HL-60 (cell line): ENCODE data around the gene SULT6B1.

Experiments
- POLR2AphosphoS5 ChIP-seq: IDR thresholded peaks from 2 replicates; pipeline ENCODE4 v1.6.1; 2012; ENCODE audit warnings: low read depth
- TF ChIP-seq, protein P1 (sequence below): IDR thresholded peaks from one replicate; pipeline ENCODE4 v1.5.1; 2011; ENCODE audit warnings: low read length, control low read depth, inconsistent platforms; ENCODE audit not compliant: insufficient read depth
- TF ChIP-seq, protein P2 (sequence below): IDR thresholded peaks from 2 replicates; pipeline ENCODE4 v1.6.1; 2012; ENCODE audit warnings: low read depth; ENCODE audit not compliant: insufficient replicate concordance

- TF ChIP-seq POLR2AphosphoS5, result no peak
- TF ChIP-seq, protein P1, sequence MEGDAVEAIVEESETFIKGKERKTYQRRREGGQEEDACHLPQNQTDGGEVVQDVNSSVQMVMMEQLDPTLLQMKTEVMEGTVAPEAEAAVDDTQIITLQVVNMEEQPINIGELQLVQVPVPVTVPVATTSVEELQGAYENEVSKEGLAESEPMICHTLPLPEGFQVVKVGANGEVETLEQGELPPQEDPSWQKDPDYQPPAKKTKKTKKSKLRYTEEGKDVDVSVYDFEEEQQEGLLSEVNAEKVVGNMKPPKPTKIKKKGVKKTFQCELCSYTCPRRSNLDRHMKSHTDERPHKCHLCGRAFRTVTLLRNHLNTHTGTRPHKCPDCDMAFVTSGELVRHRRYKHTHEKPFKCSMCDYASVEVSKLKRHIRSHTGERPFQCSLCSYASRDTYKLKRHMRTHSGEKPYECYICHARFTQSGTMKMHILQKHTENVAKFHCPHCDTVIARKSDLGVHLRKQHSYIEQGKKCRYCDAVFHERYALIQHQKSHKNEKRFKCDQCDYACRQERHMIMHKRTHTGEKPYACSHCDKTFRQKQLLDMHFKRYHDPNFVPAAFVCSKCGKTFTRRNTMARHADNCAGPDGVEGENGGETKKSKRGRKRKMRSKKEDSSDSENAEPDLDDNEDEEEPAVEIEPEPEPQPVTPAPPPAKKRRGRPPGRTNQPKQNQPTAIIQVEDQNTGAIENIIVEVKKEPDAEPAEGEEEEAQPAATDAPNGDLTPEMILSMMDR, result peak; percentile 43
- TF ChIP-seq, protein P2, sequence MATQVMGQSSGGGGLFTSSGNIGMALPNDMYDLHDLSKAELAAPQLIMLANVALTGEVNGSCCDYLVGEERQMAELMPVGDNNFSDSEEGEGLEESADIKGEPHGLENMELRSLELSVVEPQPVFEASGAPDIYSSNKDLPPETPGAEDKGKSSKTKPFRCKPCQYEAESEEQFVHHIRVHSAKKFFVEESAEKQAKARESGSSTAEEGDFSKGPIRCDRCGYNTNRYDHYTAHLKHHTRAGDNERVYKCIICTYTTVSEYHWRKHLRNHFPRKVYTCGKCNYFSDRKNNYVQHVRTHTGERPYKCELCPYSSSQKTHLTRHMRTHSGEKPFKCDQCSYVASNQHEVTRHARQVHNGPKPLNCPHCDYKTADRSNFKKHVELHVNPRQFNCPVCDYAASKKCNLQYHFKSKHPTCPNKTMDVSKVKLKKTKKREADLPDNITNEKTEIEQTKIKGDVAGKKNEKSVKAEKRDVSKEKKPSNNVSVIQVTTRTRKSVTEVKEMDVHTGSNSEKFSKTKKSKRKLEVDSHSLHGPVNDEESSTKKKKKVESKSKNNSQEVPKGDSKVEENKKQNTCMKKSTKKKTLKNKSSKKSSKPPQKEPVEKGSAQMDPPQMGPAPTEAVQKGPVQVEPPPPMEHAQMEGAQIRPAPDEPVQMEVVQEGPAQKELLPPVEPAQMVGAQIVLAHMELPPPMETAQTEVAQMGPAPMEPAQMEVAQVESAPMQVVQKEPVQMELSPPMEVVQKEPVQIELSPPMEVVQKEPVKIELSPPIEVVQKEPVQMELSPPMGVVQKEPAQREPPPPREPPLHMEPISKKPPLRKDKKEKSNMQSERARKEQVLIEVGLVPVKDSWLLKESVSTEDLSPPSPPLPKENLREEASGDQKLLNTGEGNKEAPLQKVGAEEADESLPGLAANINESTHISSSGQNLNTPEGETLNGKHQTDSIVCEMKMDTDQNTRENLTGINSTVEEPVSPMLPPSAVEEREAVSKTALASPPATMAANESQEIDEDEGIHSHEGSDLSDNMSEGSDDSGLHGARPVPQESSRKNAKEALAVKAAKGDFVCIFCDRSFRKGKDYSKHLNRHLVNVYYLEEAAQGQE, result no peak
These were observed 20.1 kb downstream of the SULT6B1 start for GRCh38 chr2:37168217-37168981.
